ENCODE measurements around the gene HECTD1. TPM values are rescaled to one million over a fixed set of nuclear protein-coding genes. Genes with fewer than 3 reads are reported as not detected.

The HECTD1 gene
- total RNA-seq, 4 donors from 2014 or later = 177 to 224 (median 206) TPM

DNA sequence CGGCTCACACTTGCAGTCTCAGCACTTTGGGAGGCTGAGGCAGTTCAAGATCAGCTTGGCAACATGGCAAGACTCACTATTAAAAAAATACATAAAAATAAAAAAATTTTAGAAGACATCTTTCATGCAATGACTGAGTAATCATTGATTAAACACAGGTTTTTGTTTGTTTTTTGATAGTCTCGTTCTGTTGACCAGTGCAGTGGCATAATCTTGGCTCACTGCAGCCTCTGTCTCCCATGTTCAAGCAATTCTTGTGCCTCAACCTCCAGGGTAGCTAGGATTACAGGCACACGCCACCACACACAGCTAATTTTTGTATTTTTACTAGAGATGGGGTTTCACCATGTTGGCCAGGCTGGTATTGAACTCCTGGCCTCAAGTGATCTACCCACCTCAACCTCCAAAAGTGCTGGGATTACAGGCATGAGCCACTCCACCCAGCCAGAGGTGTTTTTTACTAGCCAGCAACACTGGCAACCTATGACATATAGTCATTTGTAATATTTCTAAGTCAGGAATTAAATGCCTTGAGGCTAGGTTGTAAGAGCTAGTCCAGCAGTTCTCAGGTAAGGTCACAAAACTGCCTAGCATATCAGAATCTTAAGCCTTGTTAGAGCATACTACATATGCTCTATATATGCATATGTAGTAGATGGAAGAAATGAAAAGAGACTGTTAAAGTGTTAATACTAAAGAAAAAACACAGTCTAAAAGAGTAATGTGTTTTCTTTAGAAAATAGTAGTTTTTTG lies 27.1 kb downstream of the HECTD1 start:
- Histone ChIP-seq H3K36me3 (peaks cover 6 to 56% (median 31%) of the 10 kb centered on the region in 4 donors), H3K27me3 (no peaks in the 10 kb centered on the region), H3K4me3 (no peak overlapping the region), H3K4me1 (peaks cover 0 to 18% (median 7%) of the 10 kb centered on the region in 4 donors), H3K27ac (replicated peaks in 1 of 4) (no peak overlapping the region), H3K9me3 (no peaks in the 10 kb centered on the region)
- TF ChIP-seq EP300 (IDR thresholded peaks at IDR 0.05) (no peak), CTCF (IDR thresholded peaks at IDR 0.05) (no peak), POLR2A (IDR thresholded peaks at IDR 0.05; ENCODE audit: low read depth) (no peak), POLR2AphosphoS5 (IDR thresholded peaks at IDR 0.05) (no peak)
- 87% methylated on average over 3 of the region's 3 CpGs for WGBS
- intact Hi-C loops (cut with DNase I) = no loop called here
- DNase-seq (ENCODE audit: extremely low spot score) = no peak

- intact Hi-C loops (cut with DNase I) = no loop called here
- peaks cover 34 to 92% (median 74%) of the 10 kb centered on the region in 4 donors for H3K36me3 ChIP-seq
Observed at GRCh38 chr14:31174433-31174832, 33.2 kb downstream of the HECTD1 start.

DNA sequence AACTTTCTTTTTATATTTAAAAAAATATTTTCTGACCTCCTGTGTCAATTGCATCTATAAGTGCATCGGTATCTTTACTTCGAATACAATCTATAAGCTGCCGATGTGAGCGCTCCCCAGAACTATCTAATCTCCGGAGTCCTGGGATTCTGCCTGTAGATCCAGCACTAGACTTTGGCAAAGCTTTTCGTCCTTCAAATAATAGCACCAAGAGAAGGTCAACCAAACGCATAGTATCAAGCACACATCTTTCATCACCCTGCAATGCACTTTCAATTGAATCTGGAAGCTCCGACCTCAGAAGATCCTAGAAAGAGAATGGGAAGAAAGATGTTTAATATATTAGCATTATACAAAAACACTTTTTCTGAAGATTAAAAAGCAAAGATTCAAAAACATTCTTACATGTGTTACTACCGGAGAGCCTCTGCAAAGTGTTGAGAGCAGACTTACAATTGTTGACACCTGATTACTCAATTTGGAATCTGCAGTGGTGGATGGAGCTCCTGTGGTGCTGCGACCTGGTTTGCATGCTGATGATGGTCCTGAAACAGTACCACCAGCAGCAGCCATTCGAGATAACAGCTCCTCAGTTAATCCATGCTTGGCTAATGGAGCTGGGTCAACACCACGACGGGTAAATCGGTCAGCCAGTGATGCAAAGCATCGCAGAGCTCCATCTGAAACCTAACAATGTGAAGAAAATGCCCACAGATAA lies 34.3 kb downstream of the HECTD1 start:
- no peak for DNase-seq (ENCODE audit: extremely low spot score)

More at GRCh38 chr14:31174433-31174832, 33.2 kb downstream of the HECTD1 start:
- no peaks in the 10 kb centered on the region for H3K9me3 ChIP-seq
- TF ChIP-seq POLR2AphosphoS5 (IDR thresholded peaks at IDR 0.05) = no peak
- no peak for TF ChIP-seq POLR2A (IDR thresholded peaks at IDR 0.05; ENCODE audit: low read depth)
- H3K27ac ChIP-seq (replicated peaks in 1 of 4) = no peak overlapping the region
- peaks cover 9 to 22% (median 14%) of the 10 kb centered on the region in 4 donors for H3K4me1 ChIP-seq
- H3K27me3 ChIP-seq = no peaks in the 10 kb centered on the region
- 97% methylated on average over 4 of the region's 4 CpGs for WGBS
- no peak overlapping the region for H3K4me3 ChIP-seq
- DNase-seq (ENCODE audit: extremely low spot score) = no peak

GRCh38 chr14:31172084-31172483 lies 35.5 kb downstream of the HECTD1 start:
- Histone ChIP-seq H3K4me3 (no peak overlapping the region), H3K4me1 (peaks cover 8 to 14% (median 11%) of the 10 kb centered on the region in 4 donors), H3K27me3 (no peaks in the 10 kb centered on the region), H3K9me3 (no peaks in the 10 kb centered on the region), H3K27ac (replicated peaks in 1 of 4) (peak overlapping the region in 1 of 4 donors; percentile 24), H3K36me3 (peaks cover 40 to 96% (median 78%) of the 10 kb centered on the region in 4 donors)
- 63% methylated on average over 6 of the region's 6 CpGs for WGBS
- DNase-seq (ENCODE audit: extremely low spot score) = no peak
- intact Hi-C loops (cut with DNase I) = no loop called here
- TF ChIP-seq POLR2A (IDR thresholded peaks at IDR 0.05; ENCODE audit: low read depth) = no peak
- no peak for TF ChIP-seq POLR2AphosphoS5 (IDR thresholded peaks at IDR 0.05)
- TF ChIP-seq CTCF (IDR thresholded peaks at IDR 0.05) = no peak
- no peak for TF ChIP-seq EP300 (IDR thresholded peaks at IDR 0.05)

More for the DNA sequence above, 34.3 kb downstream of the HECTD1 start:
- no peak overlapping the region for H3K27ac ChIP-seq (replicated peaks in 1 of 4)
- H3K27me3 ChIP-seq = no peaks in the 10 kb centered on the region
- intact Hi-C loops (cut with DNase I) = no loop called here
- H3K36me3 ChIP-seq = peaks cover 38 to 96% (median 79%) of the 10 kb centered on the region in 4 donors
- TF ChIP-seq CTCF (IDR thresholded peaks at IDR 0.05) (no peak), POLR2AphosphoS5 (IDR thresholded peaks at IDR 0.05) (no peak), POLR2A (IDR thresholded peaks at IDR 0.05; ENCODE audit: low read depth) (no peak), EP300 (IDR thresholded peaks at IDR 0.05) (no peak)
- H3K4me1 ChIP-seq = peaks cover 8 to 15% (median 10%) of the 10 kb centered on the region in 4 donors
- 87% methylated on average over 15 of the region's 15 CpGs for WGBS
- H3K4me3 ChIP-seq = no peak overlapping the region
- no peaks in the 10 kb centered on the region for H3K9me3 ChIP-seq

DNA sequence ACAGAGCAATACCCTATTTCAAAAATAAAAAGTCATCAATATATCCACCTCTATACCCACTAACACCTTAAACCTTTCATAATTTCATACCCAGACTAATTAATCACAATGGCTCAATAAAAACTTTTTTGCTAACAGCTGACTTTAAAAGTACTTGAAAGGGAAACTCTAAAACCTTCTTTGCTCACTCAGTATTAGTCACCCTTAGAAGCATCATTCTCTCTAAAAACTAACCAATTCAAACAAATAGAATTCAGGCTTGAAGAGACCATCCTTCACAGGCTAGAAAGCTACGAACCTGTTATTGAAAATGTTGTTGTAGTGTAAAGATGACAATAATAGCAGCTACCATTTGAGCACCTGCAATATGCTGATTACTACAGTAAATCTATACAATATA lies 37.2 kb downstream of the HECTD1 start:
- no peak overlapping the region for H3K27ac ChIP-seq (replicated peaks in 1 of 4)
- intact Hi-C loops (cut with DNase I) = no loop called here
- no peaks in the 10 kb centered on the region for H3K9me3 ChIP-seq
- H3K27me3 ChIP-seq = no peaks in the 10 kb centered on the region
- H3K4me3 ChIP-seq = no peak overlapping the region
- DNase-seq (ENCODE audit: extremely low spot score) = no peak
- peaks cover 13 to 29% (median 22%) of the 10 kb centered on the region in 4 donors for H3K4me1 ChIP-seq
- 81% methylated on average over 1 of the region's 1 CpG for WGBS
- peaks cover 42 to 98% (median 77%) of the 10 kb centered on the region in 4 donors for H3K36me3 ChIP-seq
- TF ChIP-seq EP300 (IDR thresholded peaks at IDR 0.05) = no peak
- no peak for TF ChIP-seq POLR2AphosphoS5 (IDR thresholded peaks at IDR 0.05)
- no peak for TF ChIP-seq CTCF (IDR thresholded peaks at IDR 0.05)
- TF ChIP-seq POLR2A (IDR thresholded peaks at IDR 0.05; ENCODE audit: low read depth) = no peak
